NB4 (cell line): ENCODE data around the gene COPE.
A peak's percentile ranks its signal among the peaks of the same experiment; 100 is the strongest.

Source experiments
- DNase-seq: peaks from one replicate; pipeline ENCODE4 v3.0.0; 2010; ENCODE audit warnings: low read depth
- H3K4me3 ChIP-seq: one replicate; pipeline ENCODE4 v1.5.1; 2011; ENCODE audit warnings: mild to moderate bottlenecking, low read depth, low read length, moderate library complexity
- MYC ChIP-seq: IDR thresholded peaks from 2 replicates; pipeline ENCODE4 v1.6.1; 2011; ENCODE audit warnings: low read depth, low read length
- POLR2A ChIP-seq: IDR thresholded peaks from 2 replicates; pipeline ENCODE4 v1.6.1; 2011; ENCODE audit warnings: mild to moderate bottlenecking; ENCODE audit not compliant: insufficient read length; ENCODE audit errors: extremely low read depth
- TF ChIP-seq, protein P1 (sequence below): IDR thresholded peaks from 2 replicates; pipeline ENCODE4 v1.6.1; 2011; ENCODE audit warnings: low read depth, low read length
- TF ChIP-seq, protein P2 (sequence below): IDR thresholded peaks from one replicate; pipeline ENCODE4 v1.5.1; 2012; ENCODE audit warnings: low read depth, low read length

Gene COPE

DNA sequence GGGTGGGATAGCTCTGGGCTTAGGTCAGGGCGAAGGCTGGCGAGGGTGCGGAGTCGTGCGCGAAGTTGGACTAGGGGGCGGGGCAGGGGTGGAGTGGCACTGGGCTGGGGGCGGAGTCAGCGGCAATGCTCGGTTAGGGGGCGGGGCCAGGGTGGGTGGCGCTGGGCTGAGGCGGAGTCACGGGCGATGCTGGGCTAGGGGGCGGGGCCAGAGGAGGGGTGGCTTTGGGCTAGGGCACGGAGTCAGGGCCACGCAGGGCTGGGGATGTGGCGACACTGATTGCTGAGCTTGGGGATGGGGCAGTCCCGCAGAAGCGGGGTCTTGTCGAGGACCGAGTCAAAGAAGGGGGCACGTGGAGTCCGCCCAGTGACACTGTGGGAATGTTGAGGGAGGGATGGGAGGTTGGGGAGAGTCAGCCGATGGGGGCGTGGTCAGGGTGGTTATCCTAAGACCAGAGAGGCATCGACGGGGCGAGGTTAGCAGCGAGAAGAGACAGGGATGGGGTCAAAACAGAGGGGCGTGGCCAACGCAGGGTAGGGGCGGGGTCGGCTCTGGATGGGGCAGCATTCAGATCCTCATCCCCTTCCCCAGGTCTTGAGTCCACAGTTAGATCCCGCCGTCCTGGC lies 13.1 kb upstream of the COPE start:
- peak; percentile 49 for DNase-seq
- no peak overlapping the region for H3K4me3 ChIP-seq

DNA sequence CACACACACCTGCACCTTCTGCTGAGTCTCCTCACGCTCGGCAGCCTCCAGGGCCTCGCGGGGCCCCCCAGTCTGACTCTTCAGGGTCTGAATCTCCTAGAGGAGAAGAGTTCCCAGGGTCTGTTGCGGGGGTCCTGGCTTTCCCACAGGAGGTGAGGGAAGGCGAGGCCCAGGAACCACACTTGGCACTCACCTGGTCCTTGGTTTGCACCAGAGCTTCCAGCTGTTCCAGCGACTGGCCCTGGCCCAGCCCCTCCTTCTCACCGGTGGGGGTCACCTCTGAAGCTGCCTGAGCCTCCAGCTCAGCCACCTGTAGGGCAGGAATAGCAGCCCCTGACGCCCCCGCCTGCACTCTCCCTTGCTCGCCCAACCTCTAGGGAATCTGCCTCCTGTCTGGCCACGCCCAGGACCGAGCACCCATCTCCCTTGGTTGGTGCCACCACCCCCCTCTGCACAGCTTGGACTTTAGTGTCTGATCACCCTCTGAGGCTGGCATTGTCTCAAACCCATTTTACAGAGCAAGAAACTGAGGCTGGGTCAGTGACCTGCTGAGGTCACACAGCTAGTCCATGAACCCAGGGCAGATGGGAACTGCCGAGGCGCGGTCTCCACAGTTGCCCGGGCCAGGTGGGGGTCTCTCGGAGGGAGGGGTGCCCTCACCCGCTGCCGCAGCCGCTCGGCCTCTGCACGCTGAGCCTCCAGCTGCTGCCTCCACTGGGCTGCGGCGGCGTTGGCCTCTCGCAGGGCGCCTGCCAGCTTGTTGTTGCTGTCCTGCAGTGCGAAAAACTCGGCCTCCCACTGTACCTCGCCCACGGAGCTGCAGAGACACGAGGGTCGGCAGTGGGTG lies 12.4 kb upstream of the COPE start:
- no peak overlapping the region for H3K4me3 ChIP-seq
- TF ChIP-seq POLR2A (no peak), MYC (no peak)
- TF ChIP-seq, protein P1, sequence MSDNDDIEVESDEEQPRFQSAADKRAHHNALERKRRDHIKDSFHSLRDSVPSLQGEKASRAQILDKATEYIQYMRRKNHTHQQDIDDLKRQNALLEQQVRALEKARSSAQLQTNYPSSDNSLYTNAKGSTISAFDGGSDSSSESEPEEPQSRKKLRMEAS, result no peak
- TF ChIP-seq, protein P2, sequence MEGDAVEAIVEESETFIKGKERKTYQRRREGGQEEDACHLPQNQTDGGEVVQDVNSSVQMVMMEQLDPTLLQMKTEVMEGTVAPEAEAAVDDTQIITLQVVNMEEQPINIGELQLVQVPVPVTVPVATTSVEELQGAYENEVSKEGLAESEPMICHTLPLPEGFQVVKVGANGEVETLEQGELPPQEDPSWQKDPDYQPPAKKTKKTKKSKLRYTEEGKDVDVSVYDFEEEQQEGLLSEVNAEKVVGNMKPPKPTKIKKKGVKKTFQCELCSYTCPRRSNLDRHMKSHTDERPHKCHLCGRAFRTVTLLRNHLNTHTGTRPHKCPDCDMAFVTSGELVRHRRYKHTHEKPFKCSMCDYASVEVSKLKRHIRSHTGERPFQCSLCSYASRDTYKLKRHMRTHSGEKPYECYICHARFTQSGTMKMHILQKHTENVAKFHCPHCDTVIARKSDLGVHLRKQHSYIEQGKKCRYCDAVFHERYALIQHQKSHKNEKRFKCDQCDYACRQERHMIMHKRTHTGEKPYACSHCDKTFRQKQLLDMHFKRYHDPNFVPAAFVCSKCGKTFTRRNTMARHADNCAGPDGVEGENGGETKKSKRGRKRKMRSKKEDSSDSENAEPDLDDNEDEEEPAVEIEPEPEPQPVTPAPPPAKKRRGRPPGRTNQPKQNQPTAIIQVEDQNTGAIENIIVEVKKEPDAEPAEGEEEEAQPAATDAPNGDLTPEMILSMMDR, result no peak

More for the DNA sequence above, 13.1 kb upstream of the COPE start:
- TF ChIP-seq, protein P2, result no peak
- TF ChIP-seq POLR2A, result no peak
- TF ChIP-seq, protein P1, result no peak
- no peak for TF ChIP-seq MYC

DNA sequence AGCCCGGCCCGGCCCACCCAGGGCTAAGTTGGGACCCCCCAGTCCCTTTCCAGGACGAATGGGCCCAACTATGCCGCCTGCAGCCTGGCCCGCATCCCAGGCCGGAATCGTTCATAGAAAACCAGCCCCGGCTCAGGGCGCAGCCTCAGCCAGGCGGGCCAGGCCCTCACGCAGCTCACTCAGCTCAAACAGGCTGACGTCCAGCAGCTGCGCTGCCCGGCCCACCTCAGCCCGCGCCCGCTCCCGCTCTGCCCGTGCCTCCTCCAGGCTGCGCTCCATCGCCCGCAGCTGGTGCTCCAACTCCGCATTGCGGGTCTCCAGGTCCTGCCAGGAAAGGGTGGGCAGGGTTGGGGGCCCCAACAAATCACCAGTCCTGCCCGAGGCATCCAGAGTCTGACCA lies 10.1 kb upstream of the COPE start:
- no peak overlapping the region for H3K4me3 ChIP-seq
- no peak for DNase-seq
- TF ChIP-seq POLR2A (no peak), MYC (no peak)
- TF ChIP-seq, protein P1, result no peak
- TF ChIP-seq, protein P2, result no peak

More for the DNA sequence above, 12.4 kb upstream of the COPE start:
- no peak for DNase-seq

DNA sequence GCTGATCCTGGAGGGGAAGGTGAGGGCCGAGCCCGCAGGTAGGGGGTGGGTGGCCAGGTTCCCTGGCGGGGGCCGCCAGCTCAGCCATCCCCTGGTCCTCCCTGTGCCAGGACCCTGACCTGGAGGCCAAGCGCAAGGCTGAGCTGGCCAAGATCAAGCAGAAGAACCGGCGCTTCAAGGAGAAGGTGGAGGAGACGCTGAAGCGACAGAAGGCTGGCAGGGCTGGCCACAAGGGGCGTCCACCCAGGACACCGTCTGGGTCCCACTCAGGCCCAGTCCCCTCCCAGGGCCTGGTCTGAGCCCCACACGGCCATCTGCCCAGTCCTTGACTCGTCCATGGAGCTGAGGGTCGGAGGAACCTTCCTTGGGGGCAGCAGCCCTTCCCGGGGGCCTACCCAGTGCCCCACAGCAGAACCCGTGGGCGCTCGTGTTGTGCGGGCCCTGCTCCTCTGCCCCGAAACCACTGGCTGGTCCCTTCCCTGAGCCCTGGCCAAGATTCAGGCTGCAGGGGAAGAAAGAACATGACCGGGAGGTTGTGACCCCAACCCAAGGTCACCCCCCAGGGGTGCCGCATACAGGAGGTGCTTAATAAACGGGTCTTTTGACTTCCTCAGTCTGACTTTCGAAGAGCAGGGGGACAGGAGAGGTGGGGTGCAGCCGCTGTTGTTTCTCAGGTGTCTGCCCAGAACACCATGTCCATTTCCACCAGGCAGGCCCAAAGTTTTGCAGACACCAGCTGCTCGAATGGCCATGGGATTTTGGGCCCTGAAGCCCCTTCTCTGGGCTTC lies 9.0 kb upstream of the COPE start:
- H3K4me3 ChIP-seq, result no peak overlapping the region
- no peak for TF ChIP-seq MYC
- TF ChIP-seq, protein P2, result no peak
- TF ChIP-seq, protein P1, result no peak
- no peak for TF ChIP-seq POLR2A
- no peak for DNase-seq

DNA sequence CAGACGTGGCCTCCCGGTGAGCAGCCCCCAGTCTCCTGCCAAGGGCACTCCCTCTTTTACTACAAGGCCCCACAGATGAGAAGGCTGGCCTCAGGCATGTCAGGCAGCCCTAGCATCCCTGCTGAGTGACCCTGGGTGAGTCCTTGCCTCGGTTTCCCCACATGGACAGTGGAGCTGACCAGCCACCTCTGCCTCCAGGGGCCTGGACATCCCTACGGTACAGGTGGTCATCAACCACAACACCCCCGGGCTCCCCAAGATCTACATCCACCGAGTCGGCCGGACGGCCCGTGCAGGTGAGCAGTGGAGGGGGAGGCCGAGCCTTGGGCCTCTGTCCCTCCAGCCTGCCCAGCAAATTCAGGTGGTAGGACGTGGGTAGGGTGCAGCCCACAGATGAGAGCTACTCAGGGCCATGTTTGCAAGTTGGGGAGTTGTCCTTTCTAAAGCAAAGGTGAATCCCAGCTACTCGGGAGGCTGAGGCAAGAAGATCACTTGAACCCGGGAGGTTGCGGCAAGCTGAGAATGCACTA lies 5.6 kb upstream of the COPE start:
- TF ChIP-seq MYC (no peak), POLR2A (no peak)
- TF ChIP-seq, protein P2, result no peak
- TF ChIP-seq, protein P1, result no peak
- H3K4me3 ChIP-seq, result no peak overlapping the region
- DNase-seq, result no peak
